Psoas muscle (tissue), 8 donors: Measurements from ENCODE around the gene POU3F1. TPM values are rescaled to one million over a fixed set of nuclear protein-coding genes. Genes with fewer than 3 reads are reported as not detected.

Source experiments
- ATAC-seq, 4 donors: fragments of 200-7000 bp; cut with Tn5 transposase; one replicate each; pipeline ENCODE4 v1.9.1; 2020; ENCODE audit warnings: moderate library complexity in 3 of 4, mild to moderate bottlenecking in 2 of 4
- DNase-seq, 2 donors: peaks; one replicate each; pipeline ENCODE4 v3.0.0-alpha.2; 2020
- H3K27ac ChIP-seq: fragments of 200-600 bp; one replicate; pipeline ENCODE4 v1.8.0; 2022
- H3K27me3 ChIP-seq, 3 donors: fragments of 200-600 bp in 1 of 3; one replicate each; pipeline versions ENCODE4 v1.6.1 to v1.8.0; 2013 to 2022; ENCODE audit warnings: low read length in 2 of 3, mild to moderate bottlenecking in 2 of 3, moderate library complexity in 1 of 3; ENCODE audit not compliant: insufficient read depth in 3 of 3
- H3K36me3 ChIP-seq, 2 donors: fragments of 200-600 bp in 1 of 2; one replicate each; pipeline versions ENCODE4 v1.6.1 to v1.8.0; 2013 to 2022; ENCODE audit warnings: low read depth in 1 of 2, mild to moderate bottlenecking in 1 of 2, moderate library complexity in 1 of 2; ENCODE audit not compliant: insufficient read depth in 1 of 2
- H3K4me1 ChIP-seq: fragments of 200-600 bp; one replicate; pipeline ENCODE4 v1.8.0; 2022
- H3K4me3 ChIP-seq: fragments of 200-600 bp; one replicate; pipeline ENCODE4 v1.8.0; 2022; ENCODE audit warnings: mild to moderate bottlenecking
- H3K9me3 ChIP-seq: fragments of 200-600 bp; one replicate; pipeline ENCODE4 v1.8.0; 2022
- WGBS, 3 donors: extraction: QIAGEN DNeasy Blood & Tissue Kit; methylation state at CpG; one replicate each; pipeline versions ENCODE4 v1.1.6 to v1.1.7; 2013; 5-methylcytosine and 5-hydroxymethylcytosine counted together
- intact Hi-C, 2 donors: fragments of 100-400 bp; cut with DNase I; formaldehyde crosslinking; loops; one replicate each; pipeline versions ENCODE4 v1.11.0 to v1.14.2; 2022
- polyA plus RNA-seq, 3 donors: library from polyadenylated mRNA; stranded (reverse); fragments of 200-250 nt; gene quantifications; one replicate each; pipeline ENCODE4 v1.2.3, GENCODE V29; 2013
- total RNA-seq, 4 donors: library from RNA; stranded (reverse); fragmentation: NEBNext Ultra II Directional in 2 of 4; extraction: Animal tissue kit (Norgen Biotek cat#: 25700) in 2 of 4; gene quantifications; one replicate each; pipeline versions ENCODE4 v1.2.1 to v1.2.4, GENCODE V29; 2021 to 2023
- TF ChIP-seq, protein P1 (sequence below): fragments of 200-600 bp; IDR thresholded peaks from one replicate; pipeline ENCODE4 v1.8.0; 2022; ENCODE audit warnings: antibody characterized with exemption
- donor health status: healthy with polysubstance abuse.
- donor health status: DM: no; HTN: no; CAD: no; lungs with moderate emphysema.
- donor health status: Bipolar disorder and iron deficiency.
- donor health status: healthy.
- donor health status: DM: yes; HTN: yes; CAD: no.
- donor health status: DM: no; HTN: no; CAD: no.
- donor health status: DM: no; HTN: no; CAD: no.
- donor health status: DM: yes; HTN: yes; CAD: no.

The POU3F1 gene
- total and polyA plus RNA-seq, 7 donors = 0.04 to 0.38 (median 0.13) TPM; not detected in 1

GRCh38 chr1:38087676-38088075, 41.1 kb upstream of the POU3F1 start:
- no peak for ATAC-seq
- Histone ChIP-seq H3K27me3 (no peaks in the 10 kb centered on the region), H3K4me3 (no peak overlapping the region), H3K36me3 (no peaks in the 10 kb centered on the region), H3K27ac (no peak overlapping the region), H3K4me1 (peaks cover 17% of the 10 kb centered on the region), H3K9me3 (no peaks in the 10 kb centered on the region)
- no peak for DNase-seq
- 88 to 95% (median 92%) methylated on average over 9 of the region's 9 CpGs for WGBS, 3 donors
- TF ChIP-seq, protein P1, sequence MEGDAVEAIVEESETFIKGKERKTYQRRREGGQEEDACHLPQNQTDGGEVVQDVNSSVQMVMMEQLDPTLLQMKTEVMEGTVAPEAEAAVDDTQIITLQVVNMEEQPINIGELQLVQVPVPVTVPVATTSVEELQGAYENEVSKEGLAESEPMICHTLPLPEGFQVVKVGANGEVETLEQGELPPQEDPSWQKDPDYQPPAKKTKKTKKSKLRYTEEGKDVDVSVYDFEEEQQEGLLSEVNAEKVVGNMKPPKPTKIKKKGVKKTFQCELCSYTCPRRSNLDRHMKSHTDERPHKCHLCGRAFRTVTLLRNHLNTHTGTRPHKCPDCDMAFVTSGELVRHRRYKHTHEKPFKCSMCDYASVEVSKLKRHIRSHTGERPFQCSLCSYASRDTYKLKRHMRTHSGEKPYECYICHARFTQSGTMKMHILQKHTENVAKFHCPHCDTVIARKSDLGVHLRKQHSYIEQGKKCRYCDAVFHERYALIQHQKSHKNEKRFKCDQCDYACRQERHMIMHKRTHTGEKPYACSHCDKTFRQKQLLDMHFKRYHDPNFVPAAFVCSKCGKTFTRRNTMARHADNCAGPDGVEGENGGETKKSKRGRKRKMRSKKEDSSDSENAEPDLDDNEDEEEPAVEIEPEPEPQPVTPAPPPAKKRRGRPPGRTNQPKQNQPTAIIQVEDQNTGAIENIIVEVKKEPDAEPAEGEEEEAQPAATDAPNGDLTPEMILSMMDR = no peak
- intact Hi-C loops = no loop called here

DNA sequence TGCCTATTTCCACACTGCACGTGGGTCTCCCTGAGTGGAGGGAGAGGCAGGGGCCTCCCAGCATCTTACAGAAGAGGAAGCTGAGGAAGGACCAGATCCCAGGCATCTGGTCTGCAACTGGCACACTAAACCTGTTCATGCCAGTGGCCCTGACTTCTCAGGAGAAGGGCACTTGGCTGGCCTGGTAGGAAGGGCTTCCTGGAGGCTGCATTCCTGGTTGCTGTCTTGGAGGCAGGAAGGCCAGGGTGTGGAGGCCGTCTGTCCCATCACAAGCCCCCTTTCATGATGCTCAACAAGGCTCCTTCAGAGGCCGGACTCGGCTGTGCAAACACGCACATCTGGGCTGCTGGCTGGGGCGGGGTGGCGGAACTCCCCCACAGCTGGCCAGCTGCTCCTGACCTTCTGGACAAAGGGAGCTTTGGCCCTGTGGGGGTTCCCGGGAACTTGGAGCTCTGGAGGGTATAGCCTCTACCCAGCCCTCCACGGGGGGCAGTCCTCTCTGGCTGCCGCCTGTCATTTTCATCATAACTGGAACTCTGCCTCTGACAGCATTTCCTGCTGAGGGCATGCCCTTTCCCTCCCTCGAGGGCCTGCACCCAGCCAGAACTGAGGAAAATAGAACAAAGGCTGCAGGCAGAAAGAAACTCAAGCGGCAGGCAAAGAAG, 39.2 kb upstream of the POU3F1 start:
- WGBS, 3 donors = 39 to 49% (median 47%) methylated on average over 12 of the region's 12 CpGs
- ATAC-seq = no peak
- TF ChIP-seq, protein P1 = no peak

DNA sequence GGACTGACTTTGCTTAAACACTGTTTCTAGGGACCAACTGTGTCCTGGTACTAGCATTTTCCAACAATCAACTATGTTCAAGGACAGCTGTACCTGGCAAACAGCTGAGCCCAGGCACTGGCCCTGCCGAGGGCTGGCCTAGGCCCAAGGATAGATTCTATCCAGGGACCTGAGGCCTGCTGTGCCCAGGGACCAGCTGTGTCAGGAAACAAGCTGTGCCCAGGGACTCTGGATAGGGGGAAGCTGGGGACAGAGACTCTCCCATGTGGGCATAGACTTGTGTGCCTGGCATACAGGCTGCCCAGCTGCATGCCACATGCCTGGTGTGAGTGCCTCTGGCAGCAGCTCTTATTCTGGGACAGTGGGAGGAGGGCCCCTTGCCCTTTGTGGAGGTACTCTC, 38.1 kb upstream of the POU3F1 start:
- intact Hi-C loops = no loop called here
- peak; percentile 25 to 72 for DNase-seq

More for the DNA sequence above, 39.2 kb upstream of the POU3F1 start:
- Histone ChIP-seq H3K27ac (no peak overlapping the region), H3K4me1 (peaks cover 20% of the 10 kb centered on the region), H3K36me3 (no peaks in the 10 kb centered on the region), H3K4me3 (no peak overlapping the region), H3K9me3 (no peaks in the 10 kb centered on the region), H3K27me3 (no peaks in the 10 kb centered on the region)
- DNase-seq = no peak
- intact Hi-C loops = no loop called here

DNA sequence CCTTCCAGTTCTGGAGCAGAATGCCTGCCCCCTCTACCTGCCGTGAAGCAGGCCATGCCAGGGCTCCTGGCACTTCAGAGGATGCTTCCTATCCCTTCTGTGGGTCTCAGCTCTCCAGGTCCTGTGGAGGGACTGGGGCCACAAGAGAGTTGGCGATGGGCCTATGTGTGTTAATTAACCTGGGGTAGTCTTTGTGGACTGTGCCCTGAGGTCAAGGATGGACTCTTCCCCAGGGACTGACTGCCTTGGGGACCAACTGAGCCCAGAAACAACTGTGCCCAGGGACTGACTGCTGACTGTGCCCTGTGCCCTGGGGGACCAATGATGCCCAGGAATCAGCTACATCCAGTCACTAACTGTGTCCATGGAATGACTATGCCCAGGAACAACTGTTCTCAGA, 37.5 kb upstream of the POU3F1 start:
- TF ChIP-seq, protein P1 = no peak
- 56 to 88% (median 72%) methylated on average over 2 of the region's 2 CpGs for WGBS, 3 donors
- Histone ChIP-seq H3K9me3 (no peaks in the 10 kb centered on the region), H3K36me3 (no peaks in the 10 kb centered on the region), H3K4me3 (no peak overlapping the region), H3K4me1 (peaks cover 20% of the 10 kb centered on the region), H3K27me3 (no peaks in the 10 kb centered on the region), H3K27ac (no peak overlapping the region)
- ATAC-seq (no peak), DNase-seq (no peak)
- intact Hi-C loops = no loop called here

More for the DNA sequence above, 38.1 kb upstream of the POU3F1 start:
- no peaks in the 10 kb centered on the region for H3K27me3 ChIP-seq
- peak overlapping the region; percentile 53 for H3K27ac ChIP-seq
- no peak overlapping the region for H3K4me3 ChIP-seq
- no peaks in the 10 kb centered on the region for H3K36me3 ChIP-seq
- ATAC-seq = peak; percentile 81 to 96 (median 94)
- peaks cover 20% of the 10 kb centered on the region for H3K4me1 ChIP-seq
- TF ChIP-seq, protein P1 = no peak
- no peaks in the 10 kb centered on the region for H3K9me3 ChIP-seq
- WGBS, 3 donors = 5 to 24% (median 23%) methylated on average over 1 of the region's 1 CpG

GRCh38 chr1:38083541-38083940, 36.9 kb upstream of the POU3F1 start:
- Histone ChIP-seq H3K27me3 (no peaks in the 10 kb centered on the region), H3K27ac (no peak overlapping the region), H3K4me1 (peaks cover 20% of the 10 kb centered on the region), H3K4me3 (no peak overlapping the region), H3K36me3 (no peaks in the 10 kb centered on the region), H3K9me3 (no peaks in the 10 kb centered on the region)
- DNase-seq (no peak), ATAC-seq (no peak)
- TF ChIP-seq, protein P1 = no peak
- 62 to 72% (median 64%) methylated on average over 7 of the region's 7 CpGs for WGBS, 3 donors
- intact Hi-C loops = no loop called here
